T-helper 22 cell (primary cell): ENCODE data around the gene CHST2.

ENCODE experiments used
- DNase-seq: peaks from one replicate; pipeline ENCODE4 v3.0.0-alpha.2; 2020; ENCODE audit warnings: low read depth

The CHST2 gene

DNA sequence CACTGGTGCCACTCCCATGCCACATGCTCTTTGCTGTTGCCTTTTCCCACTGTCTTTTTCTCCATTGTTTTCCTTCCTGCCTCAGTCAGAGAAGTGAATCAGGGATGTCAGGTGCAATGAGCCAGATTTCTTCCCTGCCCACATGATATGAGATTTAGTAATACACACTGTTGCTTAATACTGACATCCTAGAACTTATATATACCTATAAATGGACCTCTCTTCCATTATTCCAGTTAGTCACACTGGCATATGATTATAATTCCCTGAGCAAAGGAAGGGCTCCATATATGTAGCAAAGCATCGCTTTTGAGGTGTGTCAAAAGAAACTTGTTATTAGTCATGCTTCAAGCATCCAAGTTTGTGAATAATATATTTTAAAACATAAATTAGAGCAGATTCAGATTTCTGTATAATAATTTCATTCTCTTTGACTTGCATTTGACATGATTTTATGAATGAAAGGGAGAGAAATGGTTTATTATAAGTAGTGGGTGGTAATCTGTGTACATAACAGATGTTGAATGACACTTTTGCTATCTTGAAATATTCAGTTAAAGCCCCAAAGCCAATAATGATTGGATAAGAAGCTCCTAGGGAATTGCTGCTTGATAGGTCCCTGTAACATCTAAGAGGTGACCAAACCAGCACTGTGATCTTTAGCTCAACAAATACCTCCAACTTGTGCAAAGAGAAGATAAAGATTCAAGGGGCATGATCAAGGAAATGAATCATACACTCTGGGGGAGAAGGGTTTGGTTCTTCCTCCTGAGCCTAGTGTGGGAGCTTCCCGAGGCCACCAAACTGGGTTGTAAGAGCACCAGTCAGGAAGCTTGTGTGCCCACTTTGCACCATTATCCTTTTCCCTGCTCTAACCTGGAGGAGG is 48.6 kb downstream of the CHST2 start:
- DNase-seq, result no peak

DNA sequence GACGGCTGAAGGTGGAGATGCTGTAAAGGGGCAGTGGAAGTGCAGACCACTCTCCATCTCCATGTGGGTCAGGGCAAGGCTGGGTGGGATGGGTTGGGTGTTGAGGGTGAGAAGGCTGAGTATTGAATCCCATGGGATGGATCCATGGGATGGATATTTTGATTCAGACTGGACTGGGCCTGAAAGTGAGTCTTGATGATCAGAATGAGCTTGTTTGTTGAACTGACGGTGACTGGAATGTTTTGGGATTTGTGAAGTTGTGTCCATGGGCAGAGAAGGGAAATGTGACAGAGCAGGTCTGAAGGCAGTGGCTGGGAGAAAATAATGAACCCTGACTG is 49.3 kb downstream of the CHST2 start:
- no peak for DNase-seq

DNA sequence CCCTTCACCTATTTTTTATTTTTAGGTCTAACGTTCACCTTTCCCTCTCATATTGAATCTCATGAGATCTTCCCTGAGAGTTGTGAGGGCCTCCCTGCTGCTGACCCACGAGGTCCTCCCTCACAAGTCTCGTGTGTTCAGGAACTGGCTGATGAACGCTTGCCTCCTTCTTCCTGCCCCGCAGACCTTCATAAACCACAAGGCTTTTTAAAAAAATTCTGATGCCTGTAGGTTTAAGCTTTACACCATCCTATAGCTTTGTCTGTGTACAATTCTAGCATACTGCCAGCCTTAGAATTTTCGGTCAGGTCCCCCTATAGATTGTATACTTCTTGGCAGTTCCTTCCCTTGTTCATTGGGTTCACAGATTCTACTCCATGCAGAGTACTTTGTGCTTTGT is 50.5 kb downstream of the CHST2 start:
- no peak for DNase-seq

DNA sequence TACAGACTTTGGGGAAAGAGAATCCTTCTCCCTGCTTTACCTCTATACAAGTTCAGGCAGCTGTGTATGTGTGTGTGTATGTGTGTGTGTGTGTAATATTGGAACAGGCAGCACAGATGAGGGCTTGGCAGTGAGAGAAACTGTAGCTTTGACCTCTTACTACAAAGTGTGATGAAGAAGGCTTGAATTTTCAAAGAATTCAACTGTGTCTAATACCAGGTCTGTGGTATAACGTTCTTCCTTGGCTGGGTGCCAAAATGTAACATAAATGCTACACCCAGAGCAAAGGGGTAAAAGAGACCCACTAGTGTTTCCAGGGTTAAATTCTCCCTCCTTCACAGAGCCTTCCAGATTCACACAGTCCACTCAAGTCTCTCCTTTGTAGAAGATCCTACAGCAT is 51.1 kb downstream of the CHST2 start:
- DNase-seq, result no peak

DNA sequence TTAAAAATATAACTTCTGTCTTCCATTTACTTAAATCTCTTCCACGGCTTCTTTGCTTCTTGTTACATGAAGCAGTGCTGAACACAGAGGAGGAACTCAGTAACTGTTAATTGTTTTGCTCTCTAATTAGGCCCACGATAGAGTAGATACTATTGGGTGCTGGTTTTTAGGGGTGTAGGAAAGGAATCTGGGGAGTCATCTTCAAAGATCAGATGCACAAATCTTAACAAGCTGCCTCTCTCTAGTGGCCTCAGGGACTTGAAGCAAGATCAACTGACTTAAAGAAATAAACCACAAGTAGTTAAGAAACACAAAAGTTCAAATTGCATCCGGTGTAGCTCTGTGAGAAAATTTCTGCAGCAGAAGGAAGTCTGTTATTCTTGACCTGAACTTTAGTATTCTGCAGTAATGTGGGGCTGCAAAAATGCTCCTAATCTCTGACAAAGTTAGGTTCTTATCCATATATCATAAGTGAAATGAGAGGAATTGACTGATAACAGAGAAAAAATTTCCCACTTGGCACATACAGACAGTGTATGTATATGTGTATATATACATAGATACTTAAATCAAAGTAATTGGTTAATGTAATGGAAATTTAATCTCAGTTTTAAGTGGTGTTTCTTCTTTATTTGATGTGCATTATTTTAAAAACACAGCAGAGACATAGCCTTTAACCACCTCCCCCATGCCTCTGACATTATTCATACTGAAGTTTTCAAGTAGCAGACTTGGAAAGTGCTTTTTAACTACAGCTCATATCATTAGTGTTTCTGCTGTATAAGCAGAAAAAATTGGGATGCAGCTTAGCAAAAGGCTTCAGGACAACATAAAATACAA is 51.8 kb downstream of the CHST2 start:
- no peak for DNase-seq

DNA sequence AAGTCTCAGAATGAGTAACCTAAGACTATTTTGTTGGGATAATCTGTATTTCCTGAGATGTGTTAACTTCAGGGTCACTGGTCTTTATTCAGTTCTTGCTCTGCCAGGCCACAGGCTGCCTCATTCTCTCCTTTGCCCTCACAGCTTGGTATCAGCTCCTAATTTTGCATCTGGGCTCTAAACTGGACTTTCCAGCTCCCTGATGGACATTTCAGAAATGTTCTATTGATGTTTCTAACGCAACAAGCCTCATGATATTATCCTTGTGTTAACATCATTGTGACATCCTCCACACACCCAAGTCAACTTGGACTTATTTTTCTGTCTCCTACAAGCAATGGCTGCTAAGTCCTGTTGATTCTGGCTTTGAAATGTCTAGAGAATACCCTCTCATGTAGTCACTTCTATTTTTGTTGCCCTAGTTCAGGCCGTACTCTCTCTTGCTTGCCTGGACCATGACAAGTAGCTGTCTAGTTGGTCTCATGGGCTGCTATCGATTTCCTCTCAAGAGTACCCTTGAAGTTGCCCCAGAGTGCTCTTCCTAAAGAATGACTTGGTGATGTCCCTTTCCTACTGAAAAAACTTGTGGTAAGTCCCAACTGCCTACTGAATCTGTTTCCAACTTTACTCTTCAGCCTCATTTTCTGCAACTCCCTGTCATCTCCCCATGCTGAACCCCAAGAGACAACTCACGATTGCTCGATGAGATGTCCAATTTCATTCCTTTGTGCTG is 52.7 kb downstream of the CHST2 start:
- no peak for DNase-seq

DNA sequence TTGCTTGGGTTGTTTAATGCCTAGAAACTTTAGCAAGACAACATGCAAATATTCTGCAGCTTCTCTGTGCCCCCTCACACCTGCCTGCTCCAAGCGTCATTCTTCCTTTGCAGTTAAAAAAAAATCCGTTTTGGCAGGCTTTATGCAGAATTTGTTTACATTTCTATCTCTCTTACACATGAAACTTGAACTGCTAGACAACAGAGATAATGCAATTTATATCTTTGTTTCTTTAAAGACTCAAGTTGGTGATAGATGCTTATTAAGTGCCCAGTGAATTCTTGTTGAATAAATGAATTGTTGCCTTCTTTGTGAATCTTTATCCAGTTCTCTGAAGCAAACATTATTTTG is 53.2 kb downstream of the CHST2 start:
- DNase-seq, result no peak

DNA sequence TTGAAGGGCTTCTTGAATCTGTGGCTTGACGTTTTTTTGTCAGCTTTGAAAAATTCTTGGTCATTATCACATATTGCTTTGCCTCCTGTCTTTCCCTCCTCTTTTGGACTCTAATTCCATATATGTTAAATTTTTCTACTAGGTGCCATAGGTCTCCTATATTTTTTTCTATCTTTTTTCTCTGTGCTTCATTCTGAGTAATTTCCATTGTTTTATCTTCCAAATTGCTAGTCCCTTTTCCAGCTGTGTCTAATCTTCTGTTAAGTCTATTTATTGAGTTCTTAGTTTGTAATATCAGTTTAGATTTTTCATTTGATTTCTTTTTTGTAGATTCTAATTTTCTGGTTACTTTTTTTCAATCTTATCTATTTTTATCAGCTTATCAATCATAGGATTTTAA is 53.7 kb downstream of the CHST2 start:
- DNase-seq, result no peak
